ENCODE results near the gene LMNB1.
"Not testable (repeated sequence)": the region's sequence is repeated elsewhere in the genome, so short reads cannot be mapped to it uniquely, and the experiment has no call there.

LMNB1 gene

DNA sequence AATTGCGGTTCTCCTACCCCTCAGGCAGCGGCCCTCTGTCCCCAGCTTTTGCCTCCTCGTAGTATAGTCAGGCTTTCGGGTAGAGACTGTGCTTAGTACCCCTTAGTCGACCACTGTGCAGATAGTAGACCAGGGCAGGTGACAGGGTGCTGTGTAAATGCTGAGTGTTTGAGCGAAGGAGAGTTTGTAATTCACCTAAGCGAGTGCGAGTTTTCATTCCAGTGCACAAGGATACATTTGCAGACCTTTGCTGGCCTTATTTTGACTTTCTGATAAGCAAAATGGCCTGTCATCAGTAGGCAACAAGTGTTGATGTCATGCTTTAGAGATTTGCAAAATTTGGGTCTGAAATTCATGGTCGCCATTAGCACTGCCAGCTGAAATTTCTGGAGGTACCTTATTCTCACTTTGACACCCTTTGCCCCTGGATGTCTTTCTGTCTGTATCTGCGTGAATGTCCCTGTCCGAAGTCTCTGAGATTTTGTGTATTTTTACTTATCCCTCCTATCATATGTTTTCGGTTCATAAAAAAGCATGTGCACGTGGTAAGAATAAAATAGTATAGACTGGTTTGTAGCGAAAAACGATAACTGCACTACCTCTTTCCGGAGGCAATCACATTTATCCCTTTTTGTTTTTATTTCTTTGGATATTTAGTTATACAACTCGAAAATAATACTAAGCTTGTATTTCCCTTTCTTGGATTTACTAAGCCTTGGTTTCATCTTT, 1.9 kb downstream of the LMNB1 start:
- no peak for DNase-seq (ENCODE audit: low read depth)

DNA sequence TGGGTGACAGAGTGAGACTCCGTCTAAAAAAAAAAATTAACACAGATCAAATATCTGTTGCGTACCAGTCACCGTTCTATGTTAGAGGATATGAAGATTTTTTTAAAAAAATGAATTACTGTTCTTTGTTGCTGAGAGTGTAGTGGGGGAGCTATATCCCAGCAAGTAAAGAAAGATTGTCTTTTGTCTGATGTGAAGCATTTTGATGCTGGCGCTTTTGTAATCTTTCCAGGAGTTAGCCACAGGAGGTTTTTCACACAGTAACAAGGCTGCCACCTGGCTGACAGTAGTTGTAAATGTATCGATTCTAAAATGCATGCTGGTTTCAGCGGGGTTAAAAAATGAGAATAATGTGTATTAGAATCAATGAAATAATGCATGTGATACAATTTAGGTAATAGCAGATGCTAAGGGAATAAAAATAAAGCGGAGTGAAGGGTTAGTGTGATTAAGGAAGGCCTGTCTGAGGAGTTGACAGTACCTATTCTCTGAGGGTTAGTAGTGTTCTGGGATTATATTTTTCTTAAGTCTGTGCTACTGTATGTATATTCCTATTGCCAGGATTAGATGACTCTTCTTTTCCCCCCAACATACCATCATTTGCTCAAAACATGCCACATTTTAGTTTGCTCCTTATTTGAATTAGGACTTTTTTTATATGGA, 3.4 kb downstream of the LMNB1 start:
- DNase-seq (ENCODE audit: low read depth), result peak; percentile 28

DNA sequence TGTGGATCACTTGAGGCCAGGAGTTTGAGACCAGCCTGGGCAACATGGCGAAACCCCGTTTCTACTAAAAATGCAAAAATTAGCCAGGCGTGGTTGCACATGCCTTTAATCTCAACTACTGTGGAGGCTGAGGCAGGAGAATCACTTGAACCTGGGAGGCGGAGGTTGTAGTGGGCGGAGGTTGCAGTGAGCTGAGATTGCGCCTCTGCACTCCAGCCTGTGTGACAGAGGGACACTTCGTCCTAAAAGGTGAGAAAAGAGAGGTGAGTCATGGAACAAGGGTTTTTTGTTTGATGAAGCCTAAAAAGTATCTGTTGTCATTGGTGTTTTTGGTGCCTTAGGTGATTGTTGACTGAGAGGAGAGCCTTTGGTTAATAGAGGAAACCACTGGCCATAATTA, 11.5 kb downstream of the LMNB1 start:
- DNase-seq (ENCODE audit: low read depth), result not testable (repeated sequence)

GRCh38 chr5:126793097-126793496, 16.2 kb downstream of the LMNB1 start:
- no peak for DNase-seq (ENCODE audit: low read depth)

DNA sequence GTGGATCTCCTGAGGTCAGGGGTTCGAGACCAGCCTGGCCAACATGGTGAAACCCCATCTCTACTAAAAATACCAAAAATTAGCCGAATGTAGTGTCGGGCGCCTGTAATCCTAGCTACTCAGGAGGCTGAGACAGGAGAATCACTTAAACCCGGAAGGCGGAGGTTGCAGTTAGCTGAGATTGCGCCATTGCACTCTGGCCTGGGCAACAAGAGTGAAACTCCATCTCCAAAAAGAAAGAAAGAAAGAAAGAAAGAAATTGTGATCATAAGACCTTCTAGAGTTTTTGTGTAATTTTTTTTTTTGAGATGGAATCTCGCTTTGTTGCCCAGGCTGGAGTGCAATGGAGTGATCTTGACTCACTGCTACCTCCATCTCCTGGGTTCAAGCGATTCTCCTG, 16.7 kb downstream of the LMNB1 start:
- DNase-seq (ENCODE audit: low read depth), result not testable (repeated sequence)

GRCh38 chr5:126794157-126794828, 17.4 kb downstream of the LMNB1 start:
- DNase-seq (ENCODE audit: low read depth), result no peak

DNA sequence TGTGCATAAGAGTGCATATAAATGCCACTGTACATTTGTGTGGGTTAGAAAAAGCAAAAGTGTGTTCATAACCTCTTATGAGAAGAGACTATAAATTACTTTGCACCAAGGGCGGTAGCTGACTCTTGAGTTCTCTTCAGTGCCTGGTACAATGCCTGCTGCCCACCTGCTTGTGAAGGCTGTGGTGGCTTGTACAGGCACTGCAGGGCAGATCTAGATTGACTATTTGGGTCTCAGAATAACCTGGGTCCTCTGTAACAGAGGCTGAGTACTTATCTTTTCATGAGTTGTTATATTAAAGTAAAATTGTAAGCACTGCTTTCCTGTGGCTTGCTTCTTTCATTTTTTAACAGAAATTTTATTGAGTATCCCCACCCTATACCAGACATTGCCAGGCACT, 22.8 kb downstream of the LMNB1 start:
- DNase-seq (ENCODE audit: low read depth), result no peak

DNA sequence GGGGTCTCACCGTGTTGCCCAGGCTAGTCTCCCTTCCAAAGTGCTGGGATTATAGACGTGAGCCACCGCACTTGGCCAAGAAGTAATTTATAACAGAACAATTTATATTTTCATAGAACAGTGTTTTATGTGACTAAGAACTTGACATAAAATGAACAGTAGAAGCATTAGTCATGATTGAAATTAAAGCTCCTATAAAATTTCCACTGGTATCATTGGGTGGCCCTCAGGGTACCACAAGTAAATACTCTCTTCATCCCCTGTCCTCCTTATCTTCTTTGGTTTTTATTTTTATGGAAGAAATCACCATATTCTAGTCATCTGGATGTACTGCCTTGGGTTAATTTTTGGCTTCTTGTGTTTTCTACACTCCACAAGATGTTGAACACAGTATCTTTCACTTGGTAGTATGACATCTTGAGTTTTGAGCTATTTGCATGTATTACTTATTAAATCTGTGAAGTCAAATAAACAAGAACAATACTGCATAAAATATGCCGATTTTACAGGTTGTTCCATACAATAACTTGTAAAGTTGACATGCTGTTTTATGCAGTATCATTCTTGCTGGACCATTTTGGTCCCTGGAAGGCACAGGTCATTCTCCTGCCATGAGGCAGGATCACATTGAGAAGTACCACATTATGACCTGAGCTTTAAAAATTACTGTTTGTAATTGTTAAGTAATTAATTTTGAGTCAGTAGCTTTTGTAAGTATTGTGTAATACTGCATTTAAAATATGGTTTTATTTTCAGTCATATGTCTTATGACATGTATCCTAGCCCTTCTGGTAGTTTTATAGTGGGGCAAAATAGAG, 24.4 kb downstream of the LMNB1 start:
- no peak for DNase-seq (ENCODE audit: low read depth)

DNA sequence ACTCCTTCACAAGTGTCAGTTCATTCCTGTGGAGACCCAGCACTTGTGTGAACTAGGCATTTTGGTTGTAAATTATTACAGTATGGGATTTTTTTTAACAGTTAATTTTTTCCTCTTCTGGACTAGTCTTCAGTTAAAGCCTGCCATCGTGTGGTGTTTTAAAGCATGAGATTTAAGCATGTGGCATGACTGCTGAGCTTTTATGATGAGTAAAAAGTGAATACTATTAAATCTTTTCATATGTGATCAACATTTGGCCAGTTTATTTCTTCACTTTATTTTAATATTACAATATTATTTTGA, 25.0 kb downstream of the LMNB1 start:
- DNase-seq (ENCODE audit: low read depth), result no peak

DNA sequence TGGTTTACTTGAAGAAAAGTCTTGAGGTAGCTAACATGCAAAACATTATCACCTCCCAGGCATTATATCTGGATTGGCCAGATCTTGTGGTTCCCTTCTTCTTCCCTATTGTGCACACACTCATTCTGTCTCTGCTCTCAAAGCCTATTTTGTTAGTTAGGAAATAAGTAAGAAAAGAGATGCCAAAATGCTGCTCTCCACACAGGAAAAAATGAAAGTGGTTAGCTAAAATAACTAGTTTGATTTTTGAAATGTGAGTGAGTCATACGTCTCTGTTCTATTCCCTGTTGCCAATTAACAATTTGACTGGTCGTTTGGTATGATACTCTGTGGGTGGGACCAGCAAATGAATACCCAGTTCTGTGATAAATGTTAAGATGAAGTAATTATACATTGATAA, 28.1 kb downstream of the LMNB1 start:
- no peak for DNase-seq (ENCODE audit: low read depth)

GRCh38 chr5:126808521-126808988, 31.6 kb downstream of the LMNB1 start:
- no peak for DNase-seq (ENCODE audit: low read depth)

- no peak for DNase-seq (ENCODE audit: low read depth)
Measured at GRCh38 chr5:126809916-126810315, 33.0 kb downstream of the LMNB1 start.

DNA sequence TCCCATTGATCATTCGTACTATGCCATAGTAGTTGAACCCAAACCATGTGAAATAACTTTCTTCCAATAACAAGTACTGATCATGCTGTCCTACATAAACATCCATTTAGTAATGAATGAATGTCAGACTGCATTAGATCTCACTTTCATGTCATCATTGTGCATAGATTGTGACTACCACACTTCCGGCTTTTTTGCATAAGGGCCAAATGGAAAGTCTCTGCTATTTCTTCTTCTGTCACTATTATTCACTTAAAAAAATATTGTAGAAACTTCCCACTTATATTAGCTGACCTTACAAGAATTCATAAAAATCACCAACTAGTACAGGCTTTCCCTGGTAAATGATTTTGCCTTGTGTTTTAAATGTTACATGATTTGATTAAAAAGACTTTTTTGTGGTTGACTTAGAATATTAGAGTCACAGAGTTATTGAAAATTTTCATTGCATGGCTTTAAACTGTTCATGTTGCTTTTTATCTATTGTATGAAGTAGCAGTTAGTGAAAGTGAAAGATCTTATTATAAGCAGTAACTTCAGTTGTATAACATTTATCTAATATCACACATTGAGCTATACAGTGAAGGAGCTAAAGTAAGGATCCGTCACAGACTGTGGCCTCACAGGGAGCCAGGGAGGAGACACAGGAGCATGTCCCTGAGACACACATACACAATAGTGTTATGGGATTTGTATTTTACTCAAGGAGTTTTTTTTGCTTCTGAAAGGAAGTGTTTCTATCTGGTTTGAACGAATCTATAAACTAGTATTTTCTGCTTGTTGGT, 33.9 kb downstream of the LMNB1 start:
- no peak for DNase-seq (ENCODE audit: low read depth)

DNA sequence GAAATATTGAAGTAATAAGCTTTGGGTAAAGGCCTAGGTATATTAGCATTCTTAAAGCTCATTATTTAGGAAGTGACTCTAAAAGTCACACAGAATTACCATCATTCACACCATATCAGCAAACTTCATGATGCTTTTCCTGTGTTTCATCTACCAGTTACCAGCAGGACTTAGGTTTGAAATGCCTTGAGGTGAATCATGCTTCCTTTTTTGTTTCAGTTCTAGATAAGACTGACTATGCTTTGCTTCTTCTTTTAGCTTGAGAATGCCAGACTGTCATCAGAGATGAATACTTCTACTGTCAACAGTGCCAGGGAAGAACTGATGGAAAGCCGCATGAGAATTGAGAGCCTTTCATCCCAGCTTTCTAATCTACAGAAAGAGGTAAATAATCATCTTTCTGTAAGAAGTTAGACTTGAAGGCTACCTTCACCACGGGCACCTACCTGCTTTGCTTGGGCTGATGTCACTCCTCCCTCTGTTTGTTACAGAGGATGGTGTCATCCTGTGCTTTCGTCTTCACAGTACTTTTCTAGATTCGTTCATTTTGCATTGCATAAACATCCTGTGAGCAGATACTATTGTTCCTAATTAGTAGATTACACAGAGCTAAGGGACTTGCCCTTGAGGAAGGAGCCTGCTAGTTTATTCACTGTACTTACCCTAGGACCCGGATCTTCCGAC, 34.7 kb downstream of the LMNB1 start:
- peak; percentile 21 for DNase-seq (ENCODE audit: low read depth)

- DNase-seq (ENCODE audit: low read depth), result no peak
Measured at GRCh38 chr5:126812199-126812570, 35.2 kb downstream of the LMNB1 start.

- DNase-seq (ENCODE audit: low read depth), result not testable (repeated sequence)
Measured at GRCh38 chr5:126813799-126814198, 36.9 kb downstream of the LMNB1 start.

GRCh38 chr5:126814721-126815404, 37.9 kb downstream of the LMNB1 start:
- DNase-seq (ENCODE audit: low read depth), result no peak

DNA sequence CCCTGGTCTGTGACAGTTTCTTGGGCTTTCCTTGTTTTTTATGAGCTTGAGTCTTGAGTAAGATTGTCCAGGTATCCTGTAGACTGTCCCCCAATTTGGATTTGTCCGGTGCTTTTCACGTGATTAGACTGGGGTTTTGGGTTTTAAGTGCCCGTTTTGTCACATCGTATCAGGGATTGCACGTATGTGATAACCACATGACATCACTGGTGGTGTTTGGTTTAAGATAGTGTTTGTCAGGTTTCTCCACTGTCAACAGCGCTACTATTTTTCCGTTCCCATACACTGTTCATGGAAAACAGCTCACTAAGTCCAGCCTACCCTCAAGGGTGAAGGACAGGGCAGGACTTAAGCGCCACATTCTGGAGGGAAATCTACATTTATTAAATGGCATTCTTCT, 39.7 kb downstream of the LMNB1 start:
- DNase-seq (ENCODE audit: low read depth), result no peak

DNA sequence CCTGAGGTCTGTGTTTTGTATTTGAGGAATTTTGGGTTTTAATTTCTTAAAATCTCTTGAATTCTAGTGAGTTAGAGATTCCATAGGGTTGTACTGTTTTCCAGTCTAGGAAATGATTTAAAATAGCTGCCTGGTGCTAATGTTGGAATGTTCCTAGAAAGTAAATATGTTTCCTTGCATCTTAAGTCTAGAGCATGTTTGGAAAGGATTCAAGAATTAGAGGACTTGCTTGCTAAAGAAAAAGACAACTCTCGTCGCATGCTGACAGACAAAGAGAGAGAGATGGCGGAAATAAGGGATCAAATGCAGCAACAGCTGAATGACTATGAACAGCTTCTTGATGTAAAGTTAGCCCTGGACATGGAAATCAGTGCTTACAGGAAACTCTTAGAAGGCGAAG, 41.8 kb downstream of the LMNB1 start:
- no peak for DNase-seq (ENCODE audit: low read depth)

- DNase-seq (ENCODE audit: low read depth), result no peak
Measured at GRCh38 chr5:126819253-126819652, 42.3 kb downstream of the LMNB1 start.

Data from activated T-cell treated with anti-CD3 and anti-CD28 coated beads for 24 hours (primary cell).